Neutrophil (primary cell): ENCODE data around the gene OR8G1.
"Not testable (repeated sequence)": the region's sequence is repeated elsewhere in the genome, so short reads cannot be mapped to it uniquely, and the experiment has no call there.

ENCODE experiments used
- H3K27ac ChIP-seq: fragments of 200-600 bp; sonication (generic); 2 replicates; pipeline ENCODE4 v1.5.1; 2016; ENCODE audit warnings: mild to moderate bottlenecking, moderate library complexity
- H3K27me3 ChIP-seq: fragments of 200-600 bp; sonication (generic); 2 replicates; pipeline ENCODE4 v1.6.0; 2016; ENCODE audit warnings: mild to moderate bottlenecking
- H3K36me3 ChIP-seq: fragments of 200-600 bp; sonication (generic); 2 replicates; pipeline ENCODE4 v1.5.1; 2017
- H3K4me1 ChIP-seq, 2 experiments: fragments of 200-600 bp in 1 of 2; sonication (generic) in 1 of 2; 1 replicate in 1 of 2; 2 replicates in 1 of 2; pipeline versions ENCODE4 v1.5.1 to v1.6.1; 2013 to 2016; ENCODE audit warnings: low read depth in 1 of 2, low read length in 1 of 2, mild to moderate bottlenecking in 1 of 2, moderate library complexity in 1 of 2; ENCODE audit not compliant: control insufficient read depth in 1 of 2, insufficient read depth in 1 of 2
- H3K4me3 ChIP-seq, 2 experiments: fragments of 200-600 bp in 1 of 2; sonication (generic) in 1 of 2; 1 replicate in 1 of 2; 2 replicates in 1 of 2; pipeline ENCODE4 v1.5.1; 2013 to 2016; ENCODE audit warnings: low read depth in 1 of 2, low read length in 1 of 2, mild to moderate bottlenecking in 1 of 2, moderate library complexity in 1 of 2
- H3K9me3 ChIP-seq: fragments of 200-600 bp; sonication (generic); 2 replicates; pipeline ENCODE4 v1.5.1; 2016
- TF ChIP-seq, protein P1 (sequence below): fragments of 200-600 bp; sonication (generic); IDR thresholded peaks from 2 replicates; pipeline ENCODE4 v1.5.1; 2016; ENCODE audit warnings: antibody characterized with exemption

The OR8G1 gene

DNA sequence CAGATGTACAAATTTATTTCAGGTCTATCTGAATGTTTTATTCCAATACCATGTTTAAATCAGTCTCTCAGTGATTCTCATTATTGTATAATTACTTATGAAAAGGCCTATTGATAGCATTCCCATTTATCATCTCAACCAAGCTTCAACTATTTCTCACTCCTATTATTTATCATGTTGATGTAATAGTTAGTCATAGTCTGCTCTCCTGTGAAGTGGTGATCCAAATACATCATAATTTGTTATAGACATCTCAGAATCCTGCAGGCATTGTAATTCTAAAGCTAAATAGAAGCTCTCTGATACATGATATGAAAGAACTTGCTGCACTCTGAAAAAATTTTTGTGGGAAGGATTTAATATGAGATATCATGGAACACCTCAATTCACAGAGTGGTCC is 21.8 kb upstream of the OR8G1 start:
- TF ChIP-seq, protein P1, sequence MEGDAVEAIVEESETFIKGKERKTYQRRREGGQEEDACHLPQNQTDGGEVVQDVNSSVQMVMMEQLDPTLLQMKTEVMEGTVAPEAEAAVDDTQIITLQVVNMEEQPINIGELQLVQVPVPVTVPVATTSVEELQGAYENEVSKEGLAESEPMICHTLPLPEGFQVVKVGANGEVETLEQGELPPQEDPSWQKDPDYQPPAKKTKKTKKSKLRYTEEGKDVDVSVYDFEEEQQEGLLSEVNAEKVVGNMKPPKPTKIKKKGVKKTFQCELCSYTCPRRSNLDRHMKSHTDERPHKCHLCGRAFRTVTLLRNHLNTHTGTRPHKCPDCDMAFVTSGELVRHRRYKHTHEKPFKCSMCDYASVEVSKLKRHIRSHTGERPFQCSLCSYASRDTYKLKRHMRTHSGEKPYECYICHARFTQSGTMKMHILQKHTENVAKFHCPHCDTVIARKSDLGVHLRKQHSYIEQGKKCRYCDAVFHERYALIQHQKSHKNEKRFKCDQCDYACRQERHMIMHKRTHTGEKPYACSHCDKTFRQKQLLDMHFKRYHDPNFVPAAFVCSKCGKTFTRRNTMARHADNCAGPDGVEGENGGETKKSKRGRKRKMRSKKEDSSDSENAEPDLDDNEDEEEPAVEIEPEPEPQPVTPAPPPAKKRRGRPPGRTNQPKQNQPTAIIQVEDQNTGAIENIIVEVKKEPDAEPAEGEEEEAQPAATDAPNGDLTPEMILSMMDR: no peak
- H3K9me3 ChIP-seq: no peaks in the 10 kb centered on the region
- no peaks in the 10 kb centered on the region for H3K27me3 ChIP-seq
- no peak overlapping the region for H3K4me3 ChIP-seq
- H3K27ac ChIP-seq: no peak overlapping the region
- H3K4me1 ChIP-seq: no peaks in the 10 kb centered on the region
- no peaks in the 10 kb centered on the region for H3K36me3 ChIP-seq

DNA sequence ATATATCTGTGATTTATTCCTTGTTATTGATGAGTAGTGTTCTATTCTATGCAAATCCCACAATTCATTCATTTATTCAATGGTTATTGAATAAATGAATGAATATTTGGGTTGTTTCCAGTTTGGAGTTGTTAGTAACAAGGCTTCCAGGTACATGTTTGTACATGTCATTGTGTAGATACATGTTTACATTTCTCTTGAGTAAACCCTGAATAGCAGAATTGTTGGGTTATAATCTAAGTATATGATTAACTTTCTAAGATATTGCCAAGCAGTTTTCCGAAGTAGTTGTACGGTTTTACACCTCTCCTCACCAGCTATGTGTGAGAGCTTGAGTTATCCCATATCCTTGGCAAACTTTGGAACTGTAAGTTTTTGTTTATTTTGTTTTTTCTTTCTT is 18.5 kb upstream of the OR8G1 start:
- H3K27ac ChIP-seq: no peak overlapping the region
- TF ChIP-seq, protein P1: no peak
- peaks cover 0 to 9% of the 10 kb centered on the region in 2 experiments for H3K4me1 ChIP-seq
- no peaks in the 10 kb centered on the region for H3K36me3 ChIP-seq
- no peak overlapping the region for H3K4me3 ChIP-seq
- no peaks in the 10 kb centered on the region for H3K27me3 ChIP-seq
- no peaks in the 10 kb centered on the region for H3K9me3 ChIP-seq

DNA sequence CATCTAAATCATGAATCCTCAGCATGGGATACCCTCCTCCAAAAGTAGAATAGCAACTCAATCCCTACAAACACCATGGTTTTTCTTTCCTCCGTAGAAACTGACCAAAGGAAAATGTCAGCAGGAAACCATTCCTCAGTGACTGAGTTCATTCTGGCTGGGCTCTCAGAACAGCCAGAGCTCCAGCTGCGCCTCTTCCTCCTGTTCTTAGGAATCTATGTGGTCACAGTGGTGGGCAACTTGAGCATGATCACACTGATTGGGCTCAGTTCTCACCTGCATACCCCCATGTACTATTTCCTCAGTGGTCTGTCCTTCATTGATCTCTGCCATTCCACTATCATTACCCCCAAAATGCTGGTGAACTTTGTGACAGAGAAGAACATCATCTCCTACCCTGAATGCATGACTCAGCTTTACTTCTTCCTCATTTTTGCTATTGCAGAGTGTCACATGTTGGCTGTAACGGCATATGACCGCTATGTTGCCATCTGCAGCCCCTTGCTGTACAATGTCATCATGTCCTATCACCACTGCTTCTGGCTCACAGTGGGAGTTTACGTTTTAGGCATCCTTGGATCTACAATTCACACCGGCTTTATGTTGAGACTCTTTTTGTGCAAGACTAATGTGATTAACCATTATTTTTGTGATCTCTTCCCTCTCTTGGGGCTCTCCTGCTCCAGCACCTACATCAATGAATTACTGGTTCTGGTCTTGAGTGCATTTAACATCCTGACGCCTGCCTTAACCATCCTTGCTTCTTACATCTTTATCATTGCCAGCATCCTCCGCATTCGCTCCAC is 16.1 kb upstream of the OR8G1 start:
- peak overlapping the region; percentile 64 for H3K27ac ChIP-seq
- H3K36me3 ChIP-seq, H3K27me3 ChIP-seq, H3K4me1 ChIP-seq, H3K4me3 ChIP-seq, H3K9me3 ChIP-seq: not testable (repeated sequence)

DNA sequence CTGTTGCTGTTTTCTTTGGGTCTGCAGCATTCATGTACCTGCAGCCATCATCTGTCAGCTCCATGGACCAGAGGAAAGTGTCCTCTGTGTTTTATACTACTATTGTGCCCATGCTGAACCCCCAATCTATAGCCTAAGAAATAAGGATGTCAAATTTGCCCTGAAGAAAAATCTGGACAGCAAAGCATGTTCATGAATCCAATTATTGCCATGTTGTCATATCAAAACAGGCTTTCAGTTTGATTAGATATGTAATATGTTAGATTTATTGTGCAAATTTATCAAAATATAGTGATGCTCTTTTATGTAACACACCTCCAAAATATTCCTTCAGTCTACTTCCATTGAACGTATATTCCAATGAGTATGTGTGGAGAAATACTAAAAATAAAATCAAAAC is 15.4 kb upstream of the OR8G1 start:
- H3K4me1 ChIP-seq: peaks cover 0 to 9% of the 10 kb centered on the region in 2 experiments
- TF ChIP-seq, protein P1: no peak
- no peaks in the 10 kb centered on the region for H3K36me3 ChIP-seq
- no peaks in the 10 kb centered on the region for H3K27me3 ChIP-seq
- H3K9me3 ChIP-seq: no peaks in the 10 kb centered on the region
- no peak overlapping the region for H3K27ac ChIP-seq
- no peak overlapping the region for H3K4me3 ChIP-seq

DNA sequence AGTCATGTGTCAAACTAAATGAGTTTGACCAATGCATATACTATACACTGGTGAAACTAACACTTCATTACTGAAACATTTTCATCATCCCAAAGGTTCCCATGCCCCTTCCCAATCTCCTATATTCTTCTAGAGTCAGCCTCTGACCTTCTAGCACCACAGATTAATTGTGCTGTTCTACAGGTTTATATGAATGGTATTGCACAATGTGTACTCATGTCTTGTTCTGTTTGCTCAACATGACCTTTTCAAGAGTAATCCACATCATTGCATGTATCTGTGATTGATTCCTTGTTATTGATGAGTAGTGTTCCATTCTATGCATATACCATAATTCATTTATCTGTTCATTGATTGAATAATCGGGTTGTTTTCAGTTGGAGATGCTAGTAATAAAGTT is 7.5 kb upstream of the OR8G1 start:
- no peaks in the 10 kb centered on the region for H3K9me3 ChIP-seq
- H3K36me3 ChIP-seq: no peaks in the 10 kb centered on the region
- no peak overlapping the region for H3K4me3 ChIP-seq
- no peak overlapping the region for H3K27ac ChIP-seq
- H3K4me1 ChIP-seq: no peaks in the 10 kb centered on the region
- TF ChIP-seq, protein P1: no peak
- H3K27me3 ChIP-seq: no peaks in the 10 kb centered on the region

DNA sequence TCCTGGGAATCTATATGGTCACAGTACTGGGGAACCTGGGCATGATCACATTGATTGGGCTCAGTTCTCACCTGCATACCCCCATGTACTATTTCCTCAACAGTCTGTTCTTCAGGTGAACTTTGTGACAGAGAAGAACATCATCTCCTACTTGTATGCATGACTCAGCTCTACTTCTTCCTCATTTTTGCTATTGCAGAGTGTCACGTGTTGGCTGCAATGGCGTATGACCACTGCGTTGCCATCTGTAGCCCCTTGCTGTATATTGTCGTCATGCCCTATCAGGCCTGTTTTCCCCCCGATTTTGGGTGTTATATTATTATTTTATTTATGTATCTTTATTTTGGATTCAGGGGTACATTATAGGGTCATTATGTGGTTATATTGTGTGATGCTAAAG is 2.4 kb upstream of the OR8G1 start:
- TF ChIP-seq, protein P1: no peak
- no peaks in the 10 kb centered on the region for H3K4me1 ChIP-seq
- no peaks in the 10 kb centered on the region for H3K27me3 ChIP-seq

DNA sequence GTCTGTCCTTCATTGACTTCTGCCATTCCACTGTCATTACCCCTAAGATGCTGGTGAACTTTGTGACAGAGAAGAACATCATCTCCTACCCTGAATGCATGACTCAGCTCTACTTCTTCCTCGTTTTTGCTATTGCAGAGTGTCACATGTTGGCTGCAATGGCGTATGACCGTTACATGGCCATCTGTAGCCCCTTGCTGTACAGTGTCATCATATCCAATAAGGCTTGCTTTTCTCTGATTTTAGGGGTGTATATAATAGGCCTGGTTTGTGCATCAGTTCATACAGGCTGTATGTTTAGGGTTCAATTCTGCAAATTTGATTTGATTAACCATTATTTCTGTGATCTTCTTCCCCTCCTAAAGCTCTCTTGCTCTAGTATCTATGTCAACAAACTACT is 9.0 kb downstream of the OR8G1 start:
- not testable (repeated sequence) for H3K27me3 ChIP-seq, H3K27ac ChIP-seq, H3K36me3 ChIP-seq, H3K9me3 ChIP-seq, H3K4me3 ChIP-seq, H3K4me1 ChIP-seq

More for the DNA sequence above, 2.4 kb upstream of the OR8G1 start:
- no peaks in the 10 kb centered on the region for H3K9me3 ChIP-seq
- H3K4me3 ChIP-seq: no peak overlapping the region
- H3K27ac ChIP-seq: no peak overlapping the region
- no peaks in the 10 kb centered on the region for H3K36me3 ChIP-seq
